Measurements from ENCODE around the gene OCRL. TPM values are rescaled to one million over a fixed set of nuclear protein-coding genes. Genes with fewer than 3 reads are reported as not detected.
"Not testable (repeated sequence)": the region's sequence is repeated elsewhere in the genome, so short reads cannot be mapped to it uniquely, and the experiment has no call there.

OCRL gene
- total and polyA plus RNA-seq, 12 donors, result 24.2 to 48.6 (median 34.3) TPM

- Histone ChIP-seq H3K4me3 (no peak overlapping the region), H3K9me3 (replicated peaks in 1 of 3) (no peaks in the 10 kb centered on the region), H3K36me3 (replicated peaks in 1 of 2) (peaks cover 0 to 32% of the 10 kb centered on the region in 2 donors), H3K4me1 (replicated peaks in 1 of 2) (peaks cover 0 to 5% of the 10 kb centered on the region in 2 donors), H3K27me3 (no peaks in the 10 kb centered on the region), H3K27ac (no peak overlapping the region)
- no peak for DNase-seq
- 62 to 83% (median 67%) methylated on average over 5 of the region's 5 CpGs for WGBS, 4 donors
- intact Hi-C loops (cut with DNase I), result no loop called here
- TF ChIP-seq POLR2A (IDR thresholded peaks at IDR 0.05) (no peak), CTCF (IDR thresholded peaks at IDR 0.05) (no peak)
These were observed 16.8 kb downstream of the OCRL start for GRCh38 chrX:129556806-129557315.

GRCh38 chrX:129557844-129558480 lies 17.9 kb downstream of the OCRL start:
- H3K4me1 ChIP-seq (replicated peaks in 1 of 2), result peaks cover 0 to 5% of the 10 kb centered on the region in 2 donors
- intact Hi-C loops (cut with DNase I), result no loop called here
- peak overlapping the region in 2 of 5 donors; percentile 15 to 36 for H3K27ac ChIP-seq
- H3K27me3 ChIP-seq, result no peaks in the 10 kb centered on the region
- H3K4me3 ChIP-seq, result no peak overlapping the region
- no peaks in the 10 kb centered on the region for H3K9me3 ChIP-seq (replicated peaks in 1 of 3)
- DNase-seq, result no peak
- TF ChIP-seq POLR2A (IDR thresholded peaks at IDR 0.05), result no peak
- no peak for TF ChIP-seq CTCF (IDR thresholded peaks at IDR 0.05)
- peaks cover 0 to 41% of the 10 kb centered on the region in 2 donors for H3K36me3 ChIP-seq (replicated peaks in 1 of 2)
- 43 to 78% (median 60%) methylated on average over 1 of the region's 1 CpG for WGBS, 4 donors

DNA sequence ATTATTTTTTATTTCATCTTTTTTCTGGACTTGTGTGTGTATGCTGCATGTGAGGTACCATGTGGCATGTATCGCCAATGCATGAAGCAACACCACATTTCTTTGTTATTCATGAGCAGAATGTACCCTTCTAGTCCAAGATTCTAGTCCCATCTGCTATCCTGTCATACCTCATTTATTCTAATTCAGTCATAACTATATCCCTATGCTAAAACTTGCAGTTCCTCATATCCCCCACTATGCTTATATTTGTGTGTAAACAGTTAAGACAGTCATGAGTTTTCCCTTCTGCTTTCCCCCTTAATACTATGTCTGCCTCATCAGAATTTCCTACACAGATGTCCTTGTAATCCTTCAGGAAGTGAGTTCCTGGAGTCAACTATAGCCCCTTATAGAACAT lies 19.7 kb downstream of the OCRL start:
- H3K27ac ChIP-seq, result no peak overlapping the region
- whole genome bisulfite sequencing, 4 donors, result 92 to 96% (median 95%) methylated on average over 1 of the region's 1 CpG
- DNase-seq, result no peak
- no peak overlapping the region for H3K4me3 ChIP-seq
- intact Hi-C loops (cut with DNase I), result no loop called here
- TF ChIP-seq CTCF (IDR thresholded peaks at IDR 0.05), result no peak
- no peak for TF ChIP-seq POLR2A (IDR thresholded peaks at IDR 0.05)
- peaks cover 0 to 5% of the 10 kb centered on the region in 2 donors for H3K4me1 ChIP-seq (replicated peaks in 1 of 2)
- H3K9me3 ChIP-seq (replicated peaks in 1 of 3), result no peaks in the 10 kb centered on the region
- H3K27me3 ChIP-seq, result no peaks in the 10 kb centered on the region
- H3K36me3 ChIP-seq (replicated peaks in 1 of 2), result peaks cover 0 to 41% of the 10 kb centered on the region in 2 donors

- no peak for DNase-seq
- TF ChIP-seq CTCF (IDR thresholded peaks at IDR 0.05) (no peak), POLR2A (IDR thresholded peaks at IDR 0.05) (no peak)
- Histone ChIP-seq H3K36me3 (replicated peaks in 1 of 2) (peaks cover 0 to 41% of the 10 kb centered on the region in 2 donors), H3K9me3 (replicated peaks in 1 of 3) (no peaks in the 10 kb centered on the region), H3K4me3 (no peak overlapping the region), H3K4me1 (replicated peaks in 1 of 2) (peaks cover 0 to 5% of the 10 kb centered on the region in 2 donors), H3K27me3 (no peaks in the 10 kb centered on the region), H3K27ac (no peak overlapping the region)
- intact Hi-C loops (cut with DNase I), result no loop called here
- 56 to 90% (median 74%) methylated on average over 3 of the region's 3 CpGs for WGBS, 4 donors
These were observed 21.4 kb downstream of the OCRL start for GRCh38 chrX:129561453-129561852.

- 92 to 100% (median 94%) methylated on average over 1 to 4 of the region's 5 CpGs; no CpG with 5 or more reads in 1 of the 4 donors for WGBS, 4 donors
- H3K9me3 ChIP-seq (replicated peaks in 1 of 3); intact Hi-C loops (cut with DNase I); H3K27me3 ChIP-seq; H3K27ac ChIP-seq; DNase-seq; H3K4me1 ChIP-seq (replicated peaks in 1 of 2); H3K4me3 ChIP-seq: not testable (repeated sequence)
- peaks cover 0 to 32% of the 10 kb centered on the region in 2 donors for H3K36me3 ChIP-seq (replicated peaks in 1 of 2)
These were observed 24.3 kb downstream of the OCRL start for GRCh38 chrX:129564345-129564744.
